Motor neuron (in vitro differentiated cells): ENCODE data around the gene GPC6. TPM values are rescaled to one million over a fixed set of nuclear protein-coding genes. Genes with fewer than 3 reads are reported as not detected.

ENCODE experiments used
- ATAC-seq, 8 experiments: fragments of 200-7000 bp; cut with Tn5 transposase; replicated peaks in 6 of 8; 2 replicates each; pipeline ENCODE4 v1.8.0; 2021; ENCODE audit warnings: mild to moderate bottlenecking in 8 of 8, moderate library complexity in 8 of 8
- H3K27ac ChIP-seq, 2 donors: fragments of 250-450 bp; sonication (Bioruptor Pico); 2 replicates each; pipeline ENCODE4 v1.9.0; 2021; ENCODE audit warnings: antibody characterized with exemption in 2 of 2, mild to moderate bottlenecking in 2 of 2, moderate library complexity in 1 of 2
- H3K4me1 ChIP-seq, 2 donors: fragments of 250-450 bp; sonication (Bioruptor Pico); replicated peaks in 1 of 2; 2 replicates each; pipeline ENCODE4 v1.6.1; 2021; ENCODE audit warnings: antibody characterized with exemption in 2 of 2, mild to moderate bottlenecking in 2 of 2, moderate library complexity in 1 of 2
- H3K4me3 ChIP-seq, 5 donors: fragments of 250-450 bp; sonication (Bioruptor Pico); 2 replicates each; pipeline ENCODE4 v1.9.0; 2021; ENCODE audit warnings: antibody characterized with exemption in 5 of 5, mild to moderate bottlenecking in 5 of 5, moderate library complexity in 4 of 5
- WGBS, 10 experiments: fragments of 450-650 bp; shearing (Covaris generic); methylation state at CpG; one replicate each; pipeline ENCODE4 v1.0.0; 2022; 5-methylcytosine and 5-hydroxymethylcytosine counted together
- in situ Hi-C, 9 experiments: fragments of 400-800 bp; cut with MboI; loops; one replicate each; pipeline ENCODE4 v1.15.0; 2021; ENCODE audit warnings: low sequenced_read_pairs in 9 of 9, low pct_unique_long_range_greater_than_20kb in 2 of 9; ENCODE audit not compliant: unreplicated experiment in 9 of 9
- total RNA-seq, 8 experiments: library from RNA; unstranded; fragments of 300-600 nt; gene quantifications; 2 replicates each; pipeline versions ENCODE4 v1.2.3 to v1.2.4, GENCODE V29; 2022

The GPC6 gene
- total RNA-seq, 8 experiments from 2014 or later: 1.8 to 52.4 (median 15.5) TPM

GRCh38 chr13:93534181-93534700 is 307.6 kb downstream of the GPC6 start:
- Histone ChIP-seq H3K4me3 (no peak overlapping the region), H3K27ac (no peak overlapping the region), H3K4me1 (peaks cover 0 to 4% of the 10 kb centered on the region in 2 donors)
- ATAC-seq: no peak
- in situ Hi-C loops: no loop called here
- WGBS, 10 experiments: 27 to 100% (median 90%) methylated on average over 1 to 6 of the region's 6 CpGs; no CpG with 5 or more reads in 1 of the 10 experiments

GRCh38 chr13:93535251-93535650 is 308.6 kb downstream of the GPC6 start:
- 78 to 100% (median 100%) methylated on average over 1 of the region's 1 CpG; no CpG with 5 or more reads in 3 of the 10 experiments for WGBS, 10 experiments

GRCh38 chr13:93539914-93540313 is 313.3 kb downstream of the GPC6 start:
- WGBS, 10 experiments: 68 to 100% (median 90%) methylated on average over 1 to 6 of the region's 6 CpGs; no CpG with 5 or more reads in 3 of the 10 experiments
- Histone ChIP-seq H3K4me3 (no peak overlapping the region), H3K27ac (no peak overlapping the region), H3K4me1 (no peaks in the 10 kb centered on the region)
- in situ Hi-C loops: no loop called here
- no peak for ATAC-seq

More at GRCh38 chr13:93535251-93535650, 308.6 kb downstream of the GPC6 start:
- Histone ChIP-seq H3K4me1 (peaks cover 0 to 4% of the 10 kb centered on the region in 2 donors), H3K27ac (no peak overlapping the region), H3K4me3 (no peak overlapping the region)
- ATAC-seq: peak in 2 of 8 experiments; percentile 27 to 67
- in situ Hi-C loops: no loop called here

GRCh38 chr13:93547886-93548285 is 321.3 kb downstream of the GPC6 start:
- no peak overlapping the region for H3K4me3 ChIP-seq
- no peaks in the 10 kb centered on the region for H3K4me1 ChIP-seq
- no peak overlapping the region for H3K27ac ChIP-seq
- in situ Hi-C loops: no loop called here
- no peak for ATAC-seq

GRCh38 chr13:93549326-93550005 is 322.9 kb downstream of the GPC6 start:
- no peaks in the 10 kb centered on the region for H3K4me1 ChIP-seq
- no peak for ATAC-seq
- in situ Hi-C loops: no loop called here
- H3K27ac ChIP-seq: no peak overlapping the region
- H3K4me3 ChIP-seq: no peak overlapping the region
- 56 to 100% (median 100%) methylated on average over 1 to 2 of the region's 4 CpGs; no CpG with 5 or more reads in 4 of the 10 experiments for WGBS, 10 experiments

GRCh38 chr13:93550236-93550635 is 323.6 kb downstream of the GPC6 start:
- in situ Hi-C loops: no loop called here
- no peak for ATAC-seq
- Histone ChIP-seq H3K4me3 (no peak overlapping the region), H3K4me1 (no peaks in the 10 kb centered on the region), H3K27ac (no peak overlapping the region)

- in situ Hi-C loops: no loop called here
- H3K4me3 ChIP-seq: no peak overlapping the region
- no peak overlapping the region for H3K27ac ChIP-seq
- no peaks in the 10 kb centered on the region for H3K4me1 ChIP-seq
- no peak for ATAC-seq
Observed at GRCh38 chr13:93552596-93552995, 326.0 kb downstream of the GPC6 start.

GRCh38 chr13:93554514-93554913 is 327.9 kb downstream of the GPC6 start:
- H3K4me3 ChIP-seq: no peak overlapping the region
- WGBS, 10 experiments: 45 to 100% (median 79%) methylated on average over 1 to 3 of the region's 3 CpGs; no CpG with 5 or more reads in 1 of the 10 experiments
- no peak for ATAC-seq
- in situ Hi-C loops: no loop called here
- no peak overlapping the region for H3K27ac ChIP-seq
- peaks cover 0 to under 1% of the 10 kb centered on the region in 2 donors for H3K4me1 ChIP-seq

- Histone ChIP-seq H3K4me1 (peaks cover 6 to 11% of the 10 kb centered on the region in 2 donors), H3K4me3 (no peak overlapping the region), H3K27ac (no peak overlapping the region)
- whole genome bisulfite sequencing, 10 experiments: 7 to 90% (median 73%) methylated on average over 1 to 3 of the region's 3 CpGs; no CpG with 5 or more reads in 1 of the 10 experiments
- in situ Hi-C loops: no loop called here
- ATAC-seq: no peak
Observed at GRCh38 chr13:93558637-93559036, 332.0 kb downstream of the GPC6 start.

GRCh38 chr13:93559718-93560117 is 333.1 kb downstream of the GPC6 start:
- 15 to 100% (median 90%) methylated on average over 1 to 3 of the region's 3 CpGs; no CpG with 5 or more reads in 1 of the 10 experiments for WGBS, 10 experiments
- in situ Hi-C loops: no loop called here
- Histone ChIP-seq H3K4me3 (no peak overlapping the region), H3K4me1 (peaks cover 6 to 11% of the 10 kb centered on the region in 2 donors), H3K27ac (no peak overlapping the region)
- peak in 3 of 8 experiments; percentile 51 to 78 (median 67) for ATAC-seq

GRCh38 chr13:93561576-93562225 is 335.1 kb downstream of the GPC6 start:
- in situ Hi-C loops: no loop called here
- peak in 2 of 8 experiments; percentile 22 to 48 for ATAC-seq
- Histone ChIP-seq H3K4me3 (no peak overlapping the region), H3K4me1 (peaks cover 6 to 11% of the 10 kb centered on the region in 2 donors), H3K27ac (no peak overlapping the region)
- 0 to 100% (median 60%) methylated on average over 1 to 4 of the region's 4 CpGs; no CpG with 5 or more reads in 1 of the 10 experiments for WGBS, 10 experiments

GRCh38 chr13:93562676-93563075 is 336.1 kb downstream of the GPC6 start:
- 63 to 100% (median 90%) methylated on average over 1 of the region's 1 CpG; no CpG with 5 or more reads in 2 of the 10 experiments for WGBS, 10 experiments
- H3K27ac ChIP-seq: no peak overlapping the region
- peaks cover 6 to 11% of the 10 kb centered on the region in 2 donors for H3K4me1 ChIP-seq
- no peak overlapping the region for H3K4me3 ChIP-seq
- in situ Hi-C loops: no loop called here
- ATAC-seq: no peak

- Histone ChIP-seq H3K27ac (no peak overlapping the region), H3K4me3 (no peak overlapping the region), H3K4me1 (no peaks in the 10 kb centered on the region)
- WGBS, 10 experiments: 70 to 100% (median 98%) methylated on average over 1 to 2 of the region's 2 CpGs; no CpG with 5 or more reads in 2 of the 10 experiments
- in situ Hi-C loops: no loop called here
- no peak for ATAC-seq
Observed at GRCh38 chr13:93577105-93577504, 350.5 kb downstream of the GPC6 start.
